Prostate gland (tissue), 2 donors: Measurements from ENCODE around the gene ABTB1. TPM values are rescaled to one million over a fixed set of nuclear protein-coding genes. Genes with fewer than 3 reads are reported as not detected.

Source experiments
- DNase-seq: peaks from one replicate; pipeline ENCODE4 v3.0.0-alpha.2; 2019; ENCODE audit warnings: low spot score
- H3K27ac ChIP-seq, 2 donors: fragments of 200-600 bp; sonication (generic); 2 replicates each; pipeline ENCODE4 v1.5.1; 2017 to 2019
- H3K27me3 ChIP-seq: fragments of 200-600 bp; sonication (generic); replicated peaks from 2 replicates; pipeline ENCODE4 v1.5.1; 2019; ENCODE audit not compliant: insufficient read depth
- H3K36me3 ChIP-seq, 2 donors: fragments of 200-600 bp; sonication (generic); 1 replicate in 1 of 2; 2 replicates in 1 of 2; pipeline versions ENCODE4 v1.5.1 to v1.8.1; 2017 to 2019
- H3K4me1 ChIP-seq: fragments of 200-600 bp; sonication (generic); replicated peaks from 2 replicates; pipeline ENCODE4 v1.5.1; 2019
- H3K4me3 ChIP-seq, 2 donors: fragments of 200-600 bp; sonication (generic); 2 replicates each; pipeline ENCODE4 v1.5.1; 2017 to 2019
- H3K9me3 ChIP-seq: fragments of 200-600 bp; sonication (generic); 2 replicates; pipeline ENCODE4 v1.5.1; 2017
- POLR2A ChIP-seq: fragments of 450-650 bp; IDR thresholded peaks from one replicate; pipeline ENCODE4 v1.6.1; 2016; ENCODE audit warnings: antibody characterized with exemption, mild to moderate bottlenecking
- POLR2AphosphoS5 ChIP-seq: sonication (generic); formaldehyde crosslinking; IDR thresholded peaks from one replicate; pipeline ENCODE4 v1.6.1; 2017; ENCODE audit warnings: antibody characterized with exemption
- WGBS: methylation state at CpG from one replicate; pipeline ENCODE4 v1.1.5; 2018; 5-methylcytosine and 5-hydroxymethylcytosine counted together
- intact Hi-C: fragments of 100-400 bp; cut with DNase I; formaldehyde crosslinking; loops from one replicate; pipeline ENCODE4 v1.14.2; 2022
- total RNA-seq, 2 donors: library from RNA; depleted of rRNA; stranded (reverse); fragments of >200 nt; gene quantifications; one replicate each; pipeline ENCODE4 v1.1.0, GENCODE V29; 2016
- TF ChIP-seq, protein P1 (sequence below), 4 experiments: fragments of 200-600 bp in 2 of 4; fragments of 450-650 bp in 2 of 4; sonication (generic) in 2 of 4; IDR thresholded peaks; 1 replicate in 3 of 4; 2 replicates in 1 of 4; pipeline ENCODE4 v1.5.1; 2016 to 2019; ENCODE audit warnings: antibody characterized with exemption in 4 of 4, mild to moderate bottlenecking in 2 of 4, moderate library complexity in 2 of 4

The ABTB1 gene
- total RNA-seq, 2 donors from 2014 or later: 33.4 to 60.2 TPM

DNA sequence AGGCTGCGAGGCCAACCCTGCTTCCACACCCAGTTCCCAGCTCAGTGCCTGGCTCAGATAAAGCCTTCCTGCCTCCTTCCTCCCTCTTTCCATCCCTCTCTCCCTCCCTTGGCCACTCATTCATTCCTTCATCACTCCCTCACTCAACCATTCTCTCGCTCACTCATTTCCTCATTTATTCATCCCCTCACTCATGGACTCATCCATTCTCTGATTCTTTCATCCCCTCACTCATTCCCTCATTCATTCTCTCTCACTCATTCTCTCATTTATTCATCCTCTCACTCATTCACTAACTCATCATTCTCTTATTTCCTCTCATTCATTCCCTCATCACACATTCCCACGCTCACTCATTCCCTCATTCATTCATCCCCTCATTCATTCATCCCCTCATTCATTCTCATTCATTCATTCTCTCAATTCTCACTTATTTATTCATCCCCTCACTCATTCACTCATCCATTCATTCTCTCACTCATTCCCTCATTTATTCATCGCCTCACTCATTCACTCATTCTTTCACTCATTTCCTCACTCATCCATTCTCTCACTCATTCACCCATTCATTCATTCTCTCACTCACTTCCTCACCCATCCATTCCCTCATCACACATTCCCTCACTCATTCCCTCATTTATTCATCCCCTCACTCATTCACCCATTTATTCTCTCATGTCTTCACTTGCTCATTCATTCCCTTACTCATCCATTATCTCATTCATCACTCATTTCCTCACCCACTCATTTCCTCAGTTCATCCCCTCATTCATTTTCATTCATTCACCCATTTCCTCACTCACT is 13.2 kb downstream of the ABTB1 start:
- H3K27me3 ChIP-seq: no peaks in the 10 kb centered on the region
- peaks cover 5% of the 10 kb centered on the region for H3K4me1 ChIP-seq
- 80% methylated on average over 4 of the region's 4 CpGs for WGBS
- no peaks in the 10 kb centered on the region for H3K9me3 ChIP-seq
- no peak for DNase-seq
- no peaks in the 10 kb centered on the region for H3K36me3 ChIP-seq
- TF ChIP-seq, protein P1, sequence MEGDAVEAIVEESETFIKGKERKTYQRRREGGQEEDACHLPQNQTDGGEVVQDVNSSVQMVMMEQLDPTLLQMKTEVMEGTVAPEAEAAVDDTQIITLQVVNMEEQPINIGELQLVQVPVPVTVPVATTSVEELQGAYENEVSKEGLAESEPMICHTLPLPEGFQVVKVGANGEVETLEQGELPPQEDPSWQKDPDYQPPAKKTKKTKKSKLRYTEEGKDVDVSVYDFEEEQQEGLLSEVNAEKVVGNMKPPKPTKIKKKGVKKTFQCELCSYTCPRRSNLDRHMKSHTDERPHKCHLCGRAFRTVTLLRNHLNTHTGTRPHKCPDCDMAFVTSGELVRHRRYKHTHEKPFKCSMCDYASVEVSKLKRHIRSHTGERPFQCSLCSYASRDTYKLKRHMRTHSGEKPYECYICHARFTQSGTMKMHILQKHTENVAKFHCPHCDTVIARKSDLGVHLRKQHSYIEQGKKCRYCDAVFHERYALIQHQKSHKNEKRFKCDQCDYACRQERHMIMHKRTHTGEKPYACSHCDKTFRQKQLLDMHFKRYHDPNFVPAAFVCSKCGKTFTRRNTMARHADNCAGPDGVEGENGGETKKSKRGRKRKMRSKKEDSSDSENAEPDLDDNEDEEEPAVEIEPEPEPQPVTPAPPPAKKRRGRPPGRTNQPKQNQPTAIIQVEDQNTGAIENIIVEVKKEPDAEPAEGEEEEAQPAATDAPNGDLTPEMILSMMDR (IDR thresholded peaks at IDR 0.05): no peak
- no peak for TF ChIP-seq POLR2A
- TF ChIP-seq POLR2AphosphoS5: no peak
- intact Hi-C loops: no loop called here
- no peak overlapping the region for H3K27ac ChIP-seq
- no peak overlapping the region for H3K4me3 ChIP-seq

DNA sequence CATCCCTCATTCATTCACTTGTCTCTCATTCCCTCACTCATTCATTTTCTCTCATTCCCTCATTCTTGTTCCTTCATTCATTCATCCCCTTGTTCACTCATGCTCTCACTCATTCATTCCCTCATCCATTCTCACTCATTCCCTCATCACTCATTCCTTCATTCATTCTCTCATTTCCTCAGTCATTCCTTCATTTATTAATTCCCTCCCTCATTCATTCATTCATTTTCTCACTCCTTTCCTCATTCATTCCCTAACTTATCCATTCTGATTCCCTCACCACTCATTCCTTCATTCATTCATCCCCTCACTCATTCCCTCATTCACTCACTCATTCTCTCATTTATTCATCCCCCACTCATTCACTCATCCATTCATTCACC is 13.8 kb downstream of the ABTB1 start:
- H3K27ac ChIP-seq: no peak overlapping the region
- H3K4me1 ChIP-seq: peaks cover 5% of the 10 kb centered on the region
- TF ChIP-seq, protein P1 (IDR thresholded peaks at IDR 0.05): no peak
- TF ChIP-seq POLR2AphosphoS5: no peak
- no peak for TF ChIP-seq POLR2A
- no peak overlapping the region for H3K4me3 ChIP-seq
- intact Hi-C loops: no loop called here
- no peaks in the 10 kb centered on the region for H3K9me3 ChIP-seq
- no peaks in the 10 kb centered on the region for H3K36me3 ChIP-seq
- no peaks in the 10 kb centered on the region for H3K27me3 ChIP-seq
- no peak for DNase-seq

DNA sequence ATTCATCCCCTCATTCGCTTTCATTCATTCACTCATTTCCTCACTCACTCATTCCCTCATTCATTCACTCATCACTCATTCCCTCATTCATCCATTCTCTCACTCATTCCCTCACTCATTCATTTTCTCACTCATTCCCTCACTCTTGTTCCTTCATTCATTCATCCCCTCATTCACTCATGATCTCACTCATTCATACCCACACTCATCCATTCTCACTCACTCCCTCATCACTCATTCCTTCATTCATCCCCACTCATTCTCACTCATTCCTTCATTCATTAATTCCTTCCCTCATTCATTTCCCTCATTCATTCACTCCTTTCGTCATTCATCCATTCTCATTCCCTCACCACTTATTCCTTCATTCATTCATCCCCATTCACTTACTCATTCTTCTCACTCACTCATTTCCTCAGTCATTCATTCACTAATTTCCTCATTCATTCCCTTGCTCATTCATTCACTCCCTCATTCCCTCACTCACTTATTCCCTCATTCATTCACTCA is 14.5 kb downstream of the ABTB1 start:
- 96% methylated on average over 2 of the region's 2 CpGs for WGBS

DNA sequence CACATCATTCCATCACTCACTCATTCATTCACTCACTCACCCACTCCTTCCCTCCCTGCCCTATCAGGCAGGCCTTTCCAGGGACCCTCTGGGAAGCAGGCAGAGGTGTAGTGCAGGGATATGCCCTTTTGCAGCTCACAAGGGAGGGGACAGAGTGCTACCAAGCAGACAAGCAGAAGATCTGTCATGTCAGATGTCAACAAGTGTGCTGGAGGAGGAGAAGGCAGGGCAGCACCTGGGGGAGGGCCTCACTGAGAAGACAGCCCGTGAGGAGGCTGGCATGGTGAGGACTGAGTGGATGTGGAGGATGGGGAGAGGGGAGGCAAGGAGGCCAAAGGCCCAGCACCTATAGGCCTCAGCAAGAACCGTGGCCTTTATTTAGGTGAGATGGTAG is 15.3 kb downstream of the ABTB1 start:
- DNase-seq: no peak
- H3K27ac ChIP-seq: no peak overlapping the region
- no peaks in the 10 kb centered on the region for H3K27me3 ChIP-seq
- no peak for TF ChIP-seq POLR2AphosphoS5
- TF ChIP-seq, protein P1 (IDR thresholded peaks at IDR 0.05): no peak
- TF ChIP-seq POLR2A: no peak
- peaks cover 5% of the 10 kb centered on the region for H3K4me1 ChIP-seq
- H3K4me3 ChIP-seq: no peak overlapping the region
- H3K36me3 ChIP-seq: no peaks in the 10 kb centered on the region
- H3K9me3 ChIP-seq: no peaks in the 10 kb centered on the region
- WGBS: 76% methylated on average over 2 of the region's 2 CpGs
- intact Hi-C loops: no loop called here

More for the DNA sequence above, 14.5 kb downstream of the ABTB1 start:
- Histone ChIP-seq H3K4me1 (peaks cover 5% of the 10 kb centered on the region), H3K4me3 (no peak overlapping the region), H3K27me3 (no peaks in the 10 kb centered on the region), H3K9me3 (no peaks in the 10 kb centered on the region), H3K36me3 (no peaks in the 10 kb centered on the region), H3K27ac (no peak overlapping the region)
- intact Hi-C loops: no loop called here
- no peak for TF ChIP-seq POLR2AphosphoS5
- TF ChIP-seq POLR2A: no peak
- TF ChIP-seq, protein P1 (IDR thresholded peaks at IDR 0.05): no peak
- DNase-seq: no peak
